HG03442 (cell line): ENCODE results near the gene SEMA7A.
A peak's percentile ranks its signal among the peaks of the same experiment; 100 is the strongest.
"Not testable (repeated sequence)": the region's sequence is repeated elsewhere in the genome, so short reads cannot be mapped to it uniquely, and the experiment has no call there.

Experiments
- ATAC-seq: cut with Tn5 transposase; IDR thresholded peaks from one replicate; pipeline ENCODE4 v1.9.1; 2021; ENCODE audit warnings: mild to moderate bottlenecking, moderate library complexity; ENCODE audit not compliant: unreplicated experiment

Gene SEMA7A

DNA sequence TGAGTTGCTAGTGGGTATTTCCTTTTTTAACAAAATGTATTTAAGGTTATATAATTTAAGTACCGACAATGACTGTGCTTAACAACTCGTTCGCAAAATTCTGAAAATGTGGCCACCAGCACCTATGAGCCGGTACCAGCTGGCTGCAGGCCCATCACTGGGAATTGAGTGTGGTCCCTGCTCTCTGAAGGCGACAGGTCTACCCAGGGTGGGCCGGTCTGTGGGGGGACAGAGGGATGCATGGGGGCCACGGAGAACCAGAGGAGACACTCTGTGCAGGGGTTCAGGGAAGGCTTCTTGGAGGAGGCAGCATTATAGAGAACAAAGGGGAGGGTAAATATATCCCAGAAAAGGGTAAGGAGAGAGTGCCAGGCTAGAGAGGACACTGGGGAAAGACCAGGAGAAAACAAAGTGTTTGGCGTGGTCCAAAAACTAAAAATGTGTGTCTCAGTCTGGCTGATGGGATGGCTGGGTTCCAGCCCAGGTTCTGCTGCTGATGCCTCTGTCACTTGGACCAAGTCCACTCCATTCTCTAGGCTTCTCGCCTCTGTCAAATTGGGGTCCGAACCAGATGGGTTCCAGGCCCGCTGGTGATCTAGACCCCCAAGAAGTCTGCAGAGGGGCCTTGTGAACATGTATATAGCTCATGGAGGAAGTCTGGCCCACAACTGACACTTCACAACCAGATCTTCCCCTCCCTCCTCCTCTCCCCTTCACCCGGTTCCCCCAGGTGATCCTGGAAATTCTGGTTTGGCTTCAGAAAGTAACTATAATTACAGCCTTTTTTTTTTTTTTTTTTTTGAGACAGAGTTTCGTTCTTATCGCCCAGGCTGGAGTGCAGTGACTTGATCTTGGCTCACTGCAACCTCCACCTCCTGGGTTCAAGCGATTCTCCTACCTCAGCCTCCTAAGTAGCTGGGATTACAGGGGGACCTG lies 55.7 kb downstream of the SEMA7A start:
- no peak for ATAC-seq

DNA sequence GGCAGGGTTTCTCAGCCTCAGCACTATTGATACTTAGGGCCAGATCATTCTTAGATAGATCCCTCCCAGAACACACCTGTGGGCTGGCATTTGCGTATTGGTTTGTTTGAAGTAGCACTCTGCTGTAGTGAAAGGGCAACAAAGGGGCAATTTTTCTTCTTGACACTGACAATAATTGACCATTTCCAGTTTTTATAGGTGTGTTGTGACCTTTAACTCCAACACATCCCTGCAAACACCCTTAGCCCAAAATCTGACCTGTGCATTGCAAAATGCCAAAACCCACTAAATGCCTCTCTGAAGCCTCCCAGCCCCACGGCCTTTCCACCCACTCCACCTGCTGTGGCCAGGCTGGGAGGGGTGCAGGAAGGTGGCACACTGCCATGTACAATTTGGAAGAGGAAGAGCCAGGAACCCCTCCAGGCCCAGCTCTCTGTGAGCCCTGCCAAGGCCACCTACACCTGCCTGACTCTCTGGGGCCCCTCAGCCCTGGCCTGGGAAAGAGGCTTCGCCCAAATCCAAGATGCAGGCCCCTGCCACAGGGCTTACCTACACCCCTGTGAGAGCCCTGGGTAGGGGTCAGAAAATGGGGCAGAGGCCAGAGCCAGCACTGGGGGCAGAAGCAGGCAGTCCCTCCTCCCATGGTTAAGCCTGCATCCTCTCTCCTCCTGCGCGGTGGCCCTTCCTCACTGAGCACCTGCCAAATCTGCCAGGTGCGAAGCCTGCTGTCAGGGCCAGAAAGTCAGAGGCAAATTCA lies 56.8 kb downstream of the SEMA7A start:
- ATAC-seq: no peak

DNA sequence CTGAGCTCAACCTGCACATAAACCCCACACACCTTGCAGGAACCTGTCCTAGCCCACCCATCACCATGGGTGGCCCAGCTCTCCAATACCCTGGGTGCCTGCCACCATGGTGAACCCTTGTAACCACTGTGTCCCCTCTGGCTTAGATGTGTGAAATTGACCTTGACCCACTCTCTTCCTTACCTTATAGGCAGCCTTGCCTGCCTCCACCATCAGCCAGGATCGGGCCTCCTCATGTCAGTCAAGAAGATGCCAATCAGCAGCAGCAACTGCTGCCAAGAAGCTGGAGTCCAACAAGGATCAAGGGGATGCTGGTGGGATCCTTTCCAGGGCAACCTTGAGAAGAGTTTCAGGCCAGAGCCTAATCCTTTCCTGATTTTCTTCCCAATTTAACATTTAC lies 57.5 kb downstream of the SEMA7A start:
- no peak for ATAC-seq

GRCh38 chr15:74375303-74375693 lies 58.5 kb downstream of the SEMA7A start:
- no peak for ATAC-seq

- ATAC-seq: peak; percentile 8
These were observed 59.0 kb downstream of the SEMA7A start for GRCh38 chr15:74374648-74375302.

- ATAC-seq: peak; percentile 67
These were observed 59.8 kb downstream of the SEMA7A start for GRCh38 chr15:74373731-74374647.

- ATAC-seq: no peak
These were observed 60.6 kb downstream of the SEMA7A start for GRCh38 chr15:74373056-74373650.

GRCh38 chr15:74370471-74370870 lies 63.3 kb downstream of the SEMA7A start:
- ATAC-seq: no peak

GRCh38 chr15:74369756-74370155 lies 64.0 kb downstream of the SEMA7A start:
- no peak for ATAC-seq

DNA sequence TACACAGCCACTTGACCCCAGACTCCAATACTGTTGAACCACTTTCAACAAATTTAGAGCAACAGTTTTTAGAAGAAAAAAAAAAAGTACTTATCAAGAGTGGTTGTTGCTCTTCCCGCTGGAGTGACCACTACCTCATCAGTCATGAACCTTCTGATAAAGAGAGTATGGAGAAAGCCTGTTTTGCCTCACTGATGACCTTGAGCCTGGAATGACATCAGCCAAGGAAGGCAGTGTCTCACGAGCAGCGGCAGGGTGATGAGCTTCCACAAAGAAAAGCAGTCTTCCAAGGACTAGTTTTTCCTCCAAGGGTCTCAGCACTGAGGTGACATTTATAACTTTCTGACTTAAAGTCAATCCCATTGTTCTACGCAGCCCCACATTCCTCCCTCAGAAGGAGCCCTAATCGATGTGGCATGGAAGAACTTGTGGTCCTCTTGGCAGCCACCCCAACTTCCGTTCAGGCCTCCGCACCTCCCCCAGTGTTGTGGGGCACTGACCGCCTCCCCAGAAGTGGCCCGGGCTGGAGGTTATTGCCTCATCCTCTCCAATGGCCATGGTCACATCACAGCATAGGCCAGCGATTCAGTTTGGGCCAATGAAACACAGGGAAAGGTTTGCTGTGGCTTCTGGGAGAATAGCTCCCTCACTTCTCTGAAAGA lies 64.5 kb downstream of the SEMA7A start:
- no peak for ATAC-seq

DNA sequence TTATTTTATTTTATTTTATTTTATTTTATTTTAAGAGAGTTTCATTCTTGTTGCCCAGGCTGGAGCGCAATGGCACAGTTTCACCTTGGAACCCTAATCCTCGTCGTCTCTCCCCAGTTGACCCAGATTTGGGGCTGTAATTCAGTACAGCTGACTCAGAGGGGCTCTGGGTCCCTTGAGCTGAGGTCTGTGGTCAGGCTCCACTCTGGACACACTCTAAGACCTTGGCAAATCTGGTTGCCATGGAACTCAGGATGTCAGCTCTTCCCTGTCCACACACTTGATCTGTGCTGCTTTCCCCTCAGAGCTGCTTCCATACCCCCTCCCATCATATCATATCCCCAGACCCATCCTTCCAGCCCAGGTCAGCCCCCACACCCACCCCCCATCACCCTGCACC lies 65.6 kb downstream of the SEMA7A start:
- ATAC-seq: no peak

GRCh38 chr15:74367296-74367854 lies 66.4 kb downstream of the SEMA7A start, which contains the start of gene CYP11A1:
Gene CYP11A1, minus strand, starts transcription at chr15:74367646. Its CDS starts 61 bp downstream, at chr15:74367585.
- no peak for ATAC-seq

GRCh38 chr15:74365598-74366445 lies 67.9 kb downstream of the SEMA7A start:
- no peak for ATAC-seq

DNA sequence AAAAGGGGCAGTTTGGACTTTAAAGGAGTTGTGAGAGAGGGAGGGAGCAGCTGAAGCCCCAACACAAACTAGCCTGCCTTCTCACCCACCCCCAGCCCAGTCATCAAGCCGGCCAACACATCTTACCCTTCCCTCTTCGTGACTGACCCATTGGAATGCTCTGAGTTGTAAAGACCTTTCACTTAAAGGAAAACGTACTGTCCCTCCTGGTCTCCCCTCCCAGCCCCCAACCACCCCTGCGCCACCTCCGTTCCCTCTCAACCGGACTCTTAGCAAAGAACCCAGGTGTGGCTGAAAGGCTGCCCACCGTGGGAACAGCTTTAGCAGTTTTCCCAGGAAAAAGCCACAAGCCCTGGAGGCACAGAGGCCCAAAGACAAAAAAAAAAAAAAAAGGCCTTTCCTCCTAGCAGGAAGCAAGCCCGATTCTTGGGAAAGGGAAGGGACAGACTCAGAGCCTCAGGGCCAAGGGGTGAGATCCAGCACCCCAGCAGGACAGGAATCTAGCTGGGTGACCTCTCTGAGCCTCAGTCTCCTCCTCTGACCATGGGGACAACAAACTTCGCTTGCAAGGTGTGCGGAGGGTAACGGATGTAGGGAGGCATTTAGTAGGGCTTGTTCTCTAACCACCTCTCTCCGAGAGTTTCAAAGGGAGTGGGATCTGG lies 68.7 kb downstream of the SEMA7A start:
- ATAC-seq: no peak

GRCh38 chr15:74362482-74362881 lies 71.3 kb downstream of the SEMA7A start:
- ATAC-seq: no peak

DNA sequence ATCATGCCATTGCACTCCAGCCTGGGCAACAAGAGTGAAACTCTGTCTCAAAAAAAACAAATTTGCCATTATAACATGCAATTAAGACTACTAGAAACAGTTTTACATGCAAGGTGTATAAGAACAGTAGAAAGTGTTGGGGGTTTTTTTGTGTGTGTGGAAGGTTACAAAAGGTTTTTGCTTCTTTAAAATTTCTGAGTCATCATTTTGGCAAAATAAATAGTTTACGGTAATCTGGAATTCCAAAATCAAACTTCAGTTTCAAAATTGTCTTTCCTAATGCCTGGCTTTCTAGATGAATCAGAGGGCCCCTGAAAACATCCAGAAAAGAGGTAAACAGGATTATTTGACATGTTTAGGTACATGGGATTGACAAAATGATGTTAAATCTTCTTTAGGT lies 72.9 kb downstream of the SEMA7A start:
- not testable (repeated sequence) for ATAC-seq

DNA sequence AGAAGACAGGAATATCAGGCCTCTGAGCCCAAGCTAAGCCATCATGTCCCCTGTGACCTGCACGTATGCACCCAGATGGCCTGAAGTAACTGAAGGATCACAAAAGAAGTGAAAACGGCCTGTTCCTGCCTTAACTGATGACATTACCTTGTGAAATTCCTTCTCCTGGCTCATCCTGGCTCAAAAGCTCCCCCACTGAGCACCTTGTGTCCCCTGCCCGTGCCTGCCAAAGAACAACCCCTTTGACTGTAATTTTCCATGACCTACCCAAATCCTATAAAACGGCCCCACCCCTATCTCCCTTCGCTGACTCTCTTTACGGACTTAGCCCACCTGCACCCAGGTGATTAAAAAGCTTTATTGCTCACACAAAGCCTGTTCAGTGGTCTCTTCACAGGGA lies 74.4 kb downstream of the SEMA7A start:
- ATAC-seq: not testable (repeated sequence)
